PC-3 (cell line): ENCODE results near the gene ASB7. TPM values are rescaled to one million over a fixed set of nuclear protein-coding genes. Genes with fewer than 3 reads are reported as not detected.

Source experiments
- ATAC-seq: fragments of 200-7000 bp; cut with Tn5 transposase; 2 replicates; pipeline ENCODE4 v1.9.1; 2020; ENCODE audit warnings: mild to moderate bottlenecking, moderate library complexity
- BruUV-seq: library from RNA; stranded (reverse); fragments of 400-500 nt; replicated peaks from 2 replicates; lab custom pipeline; 2021; lab: Mats Ljungman, UMichigan
- CTCF ChIA-PET: fragments of 300-600 bp; sonication (Branson Sonifier 250); formaldehyde crosslinking; loops from one replicate; lab custom pipeline; 2022; ENCODE audit warnings: antibody characterized with exemption; lab: Charles Lee
- POLR2A ChIA-PET: fragments of 300-600 bp; sonication (Branson Sonifier 250); formaldehyde crosslinking; loops from one replicate; lab custom pipeline; 2022; ENCODE audit warnings: antibody characterized with exemption; ENCODE audit not compliant: unreplicated experiment; lab: Charles Lee
- DNase-seq: peaks from one replicate; pipeline ENCODE4 v3.0.0-alpha.2; 2015
- H2AFZ ChIP-seq: fragments of 300-600 bp; sonication (generic); 2 replicates; pipeline ENCODE4 v1.6.0; 2016; ENCODE audit warnings: antibody characterized with exemption, low read length
- H3F3A ChIP-seq: fragments of 300-600 bp; sonication (generic); one replicate; pipeline ENCODE4 v1.6.0; 2017; ENCODE audit warnings: antibody characterized with exemption, low read length, control low read depth, mild to moderate bottlenecking; ENCODE audit not compliant: unreplicated experiment
- H3K27ac ChIP-seq: fragments of 300-600 bp; sonication (generic); 2 replicates; pipeline ENCODE4 v1.5.1; 2016; ENCODE audit warnings: mild to moderate bottlenecking, low read length
- H3K27me3 ChIP-seq: fragments of 300-600 bp; sonication (generic); 2 replicates; pipeline ENCODE4 v1.6.1; 2016; ENCODE audit warnings: low read length, mixed read lengths
- H3K36me3 ChIP-seq: fragments of 300-600 bp; sonication (generic); 2 replicates; pipeline ENCODE4 v1.6.1; 2016; ENCODE audit warnings: low read depth, mixed run types, low read length, mixed read lengths
- H3K4me1 ChIP-seq: fragments of 300-600 bp; sonication (generic); 2 replicates; pipeline ENCODE4 v1.5.1; 2016; ENCODE audit warnings: low read length; ENCODE audit not compliant: insufficient read depth
- H3K4me2 ChIP-seq: fragments of 300-600 bp; sonication (generic); 2 replicates; pipeline ENCODE4 v1.6.0; 2016; ENCODE audit warnings: low read length
- H3K4me3 ChIP-seq: fragments of 300-600 bp; sonication (generic); 2 replicates; pipeline ENCODE4 v1.5.1; 2016; ENCODE audit warnings: mild to moderate bottlenecking, low read length, mixed read lengths
- H3K79me2 ChIP-seq: fragments of 300-600 bp; sonication (generic); 2 replicates; pipeline ENCODE4 v1.6.1; 2017; ENCODE audit warnings: low read length, mixed read lengths
- H3K9ac ChIP-seq: fragments of 300-600 bp; sonication (generic); 2 replicates; pipeline ENCODE4 v1.6.0; 2016; ENCODE audit warnings: mild to moderate bottlenecking, low read length
- H3K9me2 ChIP-seq: fragments of 300-600 bp; sonication (generic); replicated peaks from 2 replicates; pipeline ENCODE4 v1.6.1; 2016; ENCODE audit warnings: mixed run types, low read length, mixed read lengths
- H3K9me3 ChIP-seq: fragments of 300-600 bp; sonication (generic); 2 replicates; pipeline ENCODE4 v1.6.1; 2016; ENCODE audit warnings: low read length, mixed read lengths
- H4K20me1 ChIP-seq: fragments of 300-600 bp; sonication (generic); 2 replicates; pipeline ENCODE4 v1.6.1; 2016; ENCODE audit warnings: low read length, mixed read lengths
- CTCF ChIP-seq: fragments of 300-600 bp; sonication (generic); conservative IDR thresholded peaks from 2 replicates; pipeline ENCODE4 v1.5.1; 2017; ENCODE audit warnings: antibody characterized with exemption, low read depth, mild to moderate bottlenecking, low read length
- EZH2 ChIP-seq: fragments of 300-600 bp; sonication (generic); IDR thresholded peaks from one replicate; pipeline ENCODE4 v1.6.1; 2017; ENCODE audit warnings: antibody characterized with exemption, mild to moderate bottlenecking, low read length; ENCODE audit not compliant: unreplicated experiment
- EZH2phosphoT487 ChIP-seq: fragments of 300-600 bp; sonication (generic); IDR thresholded peaks from 2 replicates; pipeline ENCODE4 v1.6.1; 2018; ENCODE audit warnings: mild to moderate bottlenecking, antibody characterized with exemption, low read length, borderline replicate concordance
- intact Hi-C: fragments of 100-400 bp; cut with micrococcal nuclease; formaldehyde crosslinking; loops from 2 replicates; pipeline ENCODE4 v1.9.0; 2023
- total RNA-seq: library from RNA; depleted of rRNA; stranded (reverse); fragments of >200 nt; gene quantifications from 2 replicates; pipeline ENCODE4 v1.2.3, GENCODE V29; 2014

Gene ASB7
- total RNA-seq, 1 experiment from 2014 or later = 7.8 TPM

- Histone ChIP-seq H3K9ac (no peak overlapping the region), H3K27ac (no peak overlapping the region), H3K4me2 (no peak overlapping the region), H3K27me3 (no peaks in the 10 kb centered on the region), H3F3A (peaks cover 3% of the 10 kb centered on the region), H3K36me3 (no peaks in the 10 kb centered on the region), H3K79me2 (peaks cover 54% of the 10 kb centered on the region), H4K20me1 (no peaks in the 10 kb centered on the region), H3K9me3 (no peaks in the 10 kb centered on the region), H2AFZ (no peak overlapping the region), H3K4me1 (peaks cover 3% of the 10 kb centered on the region), H3K9me2 (no peaks in the 10 kb centered on the region), H3K4me3 (no peak overlapping the region)
- ChIA-PET CTCF (no interaction called here), POLR2A (no interaction called here)
- ATAC-seq = no peak
- intact Hi-C loops = no loop called here
- BruUV-seq = no TSS peak
- no peak for TF ChIP-seq EZH2
- TF ChIP-seq EZH2phosphoT487 = no peak
- no peak for TF ChIP-seq CTCF
- DNase-seq = no peak
These were observed 40.0 kb downstream of the ASB7 start for GRCh38 chr15:100642213-100642949.

- DNase-seq (no peak), ATAC-seq (no peak)
- H4K20me1 ChIP-seq = no peaks in the 10 kb centered on the region
- no peak overlapping the region for H3K4me2 ChIP-seq
- H3K9ac ChIP-seq = no peak overlapping the region
- H3F3A ChIP-seq = no peaks in the 10 kb centered on the region
- H3K27ac ChIP-seq = no peak overlapping the region
- no peaks in the 10 kb centered on the region for H3K36me3 ChIP-seq
- H3K79me2 ChIP-seq = peaks cover 50% of the 10 kb centered on the region
- ChIA-PET CTCF (no interaction called here), POLR2A (no interaction called here)
- H3K9me3 ChIP-seq = no peaks in the 10 kb centered on the region
- H3K27me3 ChIP-seq = no peaks in the 10 kb centered on the region
- no peak overlapping the region for H3K4me3 ChIP-seq
- BruUV-seq = no TSS peak
- TF ChIP-seq EZH2phosphoT487 (no peak), EZH2 (no peak), CTCF (no peak)
- H3K9me2 ChIP-seq = no peaks in the 10 kb centered on the region
- intact Hi-C loops = no loop called here
- no peaks in the 10 kb centered on the region for H3K4me1 ChIP-seq
- H2AFZ ChIP-seq = no peak overlapping the region
These were observed 40.6 kb downstream of the ASB7 start for GRCh38 chr15:100642950-100643338.

- Histone ChIP-seq H3K9me2 (no peaks in the 10 kb centered on the region), H3K27me3 (no peaks in the 10 kb centered on the region), H3K9ac (no peak overlapping the region), H3K4me1 (no peaks in the 10 kb centered on the region), H3F3A (no peaks in the 10 kb centered on the region), H3K9me3 (no peaks in the 10 kb centered on the region), H2AFZ (no peak overlapping the region), H3K4me3 (no peak overlapping the region), H3K36me3 (no peaks in the 10 kb centered on the region), H4K20me1 (no peaks in the 10 kb centered on the region), H3K27ac (no peak overlapping the region), H3K4me2 (no peak overlapping the region), H3K79me2 (peaks cover 23% of the 10 kb centered on the region)
- TF ChIP-seq EZH2phosphoT487 = no peak
- no peak for TF ChIP-seq CTCF
- intact Hi-C loops = no loop called here
- ATAC-seq (no peak), DNase-seq (no peak)
- no TSS peak for BruUV-seq
- ChIA-PET POLR2A (no interaction called here), CTCF (no interaction called here)
These were observed 43.3 kb downstream of the ASB7 start for GRCh38 chr15:100645671-100646070.
